HG02981 (cell line): ENCODE measurements around the gene PPM1M.

Source experiments
- ATAC-seq: cut with Tn5 transposase; IDR thresholded peaks from one replicate; pipeline ENCODE4 v1.9.1; 2021; ENCODE audit warnings: mild to moderate bottlenecking, moderate library complexity; ENCODE audit not compliant: unreplicated experiment

Gene PPM1M

GRCh38 chr3:52293491-52294319 lies 48.1 kb downstream of the PPM1M start:
- ATAC-seq, result no peak

DNA sequence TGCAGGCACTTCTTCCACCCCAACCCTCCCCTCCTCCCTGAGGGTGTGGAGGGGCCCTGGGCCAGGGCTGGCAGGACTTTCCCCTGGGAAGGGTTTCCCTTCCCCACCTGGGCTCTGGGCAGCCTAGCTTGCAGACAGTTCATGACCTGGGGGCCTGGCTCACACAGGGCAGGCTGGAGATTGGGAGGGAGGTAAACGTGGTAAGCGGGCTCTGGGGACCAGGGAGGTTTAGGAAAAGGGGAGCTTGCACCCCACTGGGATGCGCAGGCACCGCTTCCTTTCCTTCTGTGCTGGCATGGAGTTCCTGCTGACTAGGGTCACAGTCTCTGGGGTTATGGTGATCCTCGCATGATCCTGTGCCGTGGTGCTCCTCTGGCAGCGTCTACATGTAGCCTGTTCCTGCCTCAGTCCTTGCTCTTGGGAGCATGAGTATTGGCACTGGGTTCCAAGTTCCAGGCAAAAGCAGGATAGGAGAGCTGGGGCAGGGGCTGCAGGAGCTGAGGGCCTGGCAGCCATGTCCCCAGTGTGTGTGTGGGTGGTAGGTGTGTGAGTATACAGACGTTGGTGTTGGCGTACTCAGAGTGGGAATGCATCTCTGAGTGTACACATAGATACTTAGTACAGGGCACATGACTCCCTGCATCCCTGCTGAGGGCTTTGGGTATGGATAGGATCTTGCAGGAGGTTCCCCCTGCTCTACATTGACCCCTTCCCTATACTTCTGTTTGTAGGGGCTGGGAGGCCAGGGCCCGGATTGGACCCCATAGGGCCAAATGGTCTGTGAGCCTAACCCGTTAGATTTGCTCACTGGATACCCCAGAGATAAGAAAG lies 49.0 kb downstream of the PPM1M start:
- ATAC-seq, result no peak

- ATAC-seq, result no peak
Observed at GRCh38 chr3:52295671-52296208, 50.2 kb downstream of the PPM1M start.

- no peak for ATAC-seq
Observed at GRCh38 chr3:52297242-52298148, 51.9 kb downstream of the PPM1M start.

GRCh38 chr3:52298149-52299098 lies 52.9 kb downstream of the PPM1M start:
- ATAC-seq, result no peak

- no peak for ATAC-seq
Observed at GRCh38 chr3:52299247-52299878, 53.8 kb downstream of the PPM1M start.
